ENCODE data around the gene ATP6V0A4. TPM values are rescaled to one million over a fixed set of nuclear protein-coding genes. Genes with fewer than 3 reads are reported as not detected.

The ATP6V0A4 gene
- total and polyA plus RNA-seq, 2 experiments from 2014 or later: 0.43 TPM

DNA sequence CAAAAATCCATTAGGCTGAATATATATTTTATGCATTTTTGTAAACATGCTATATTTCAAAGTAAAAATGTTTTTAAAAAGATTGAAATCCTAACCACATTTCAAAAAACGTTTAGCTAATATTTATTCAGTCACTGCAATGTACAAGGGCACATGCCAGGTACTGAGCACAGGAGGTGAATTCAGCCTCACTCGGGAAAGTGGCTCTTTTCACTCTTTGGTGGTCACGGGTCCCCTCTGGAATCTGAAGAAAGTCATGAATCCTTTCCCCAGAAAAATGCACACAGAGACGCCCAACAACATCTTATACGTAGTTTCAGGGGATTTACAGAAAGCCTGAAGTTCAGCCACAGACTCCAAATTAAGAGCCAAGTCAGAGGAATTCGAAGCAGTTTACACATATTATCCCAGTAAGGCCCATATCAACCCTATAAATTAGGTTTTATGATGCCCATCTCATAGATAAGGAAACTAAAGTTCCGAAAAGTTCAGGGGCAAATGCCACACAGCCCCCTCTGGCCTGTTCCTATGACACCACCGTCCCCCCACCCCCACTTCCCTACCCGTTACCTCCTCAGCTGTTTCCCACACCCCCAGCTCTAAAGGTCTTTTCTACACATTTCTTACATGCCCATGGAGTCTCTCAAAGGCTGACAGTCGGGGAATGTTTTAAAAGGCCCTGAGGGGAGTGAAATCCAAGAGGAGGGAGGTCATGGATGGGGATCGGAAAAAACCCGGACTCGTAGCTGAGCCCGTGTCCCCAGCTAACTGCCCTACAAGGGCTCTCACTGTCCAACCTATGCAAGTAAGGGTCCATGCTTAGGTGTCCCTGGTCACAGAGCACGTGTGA, 87.2 kb downstream of the ATP6V0A4 start:
- WGBS, 2 experiments (ENCODE audit: low coverage in 1 of 2, low lambda C conversion rate in 2 of 2, missing lambda C conversion rate in 2 of 2): 28 to 31% methylated on average over 15 of the region's 15 CpGs
- no peak overlapping the region for H3K27ac ChIP-seq

GRCh38 chr7:138705167-138705566, 92.8 kb downstream of the ATP6V0A4 start:
- Histone ChIP-seq H3K27me3 (replicated peaks; ENCODE audit: insufficient read depth) (no peaks in the 10 kb centered on the region), H3K4me1 (ENCODE audit: insufficient read depth) (no peaks in the 10 kb centered on the region), H2AFZ (no peak overlapping the region), H3K9me3 (ENCODE audit: low read depth) (no peaks in the 10 kb centered on the region), H3K79me2 (ENCODE audit: insufficient read depth) (no peaks in the 10 kb centered on the region), H3K4me3 (no peak overlapping the region), H4K20me1 (ENCODE audit: insufficient read depth) (no peaks in the 10 kb centered on the region), H3F3A (ENCODE audit: insufficient read depth) (no peaks in the 10 kb centered on the region), H3K4me2 (ENCODE audit: unreplicated experiment) (no peak overlapping the region), H3K36me3 (ENCODE audit: low read depth) (no peaks in the 10 kb centered on the region), H3K9ac (no peak overlapping the region), H3K27ac (no peak overlapping the region), H3K9me2 (ENCODE audit: insufficient read depth) (no peaks in the 10 kb centered on the region)
- WGBS, 2 experiments (ENCODE audit: low coverage in 1 of 2, low lambda C conversion rate in 2 of 2, missing lambda C conversion rate in 2 of 2): 27 to 37% methylated on average over 7 of the region's 7 CpGs
- in situ Hi-C loops (cut with MboI): no loop called here
- DNase-seq: no peak
- TF ChIP-seq EZH2phosphoT487 (IDR thresholded peaks at IDR 0.05; ENCODE audit: insufficient read depth, low read depth) (no peak), EZH2 (IDR thresholded peaks at IDR 0.05; ENCODE audit: insufficient read depth, poor library complexity, severe bottlenecking) (no peak)

More for the DNA sequence above, 87.2 kb downstream of the ATP6V0A4 start:
- in situ Hi-C loops (cut with MboI): no loop called here
- H3F3A ChIP-seq (ENCODE audit: insufficient read depth): no peaks in the 10 kb centered on the region
- no peaks in the 10 kb centered on the region for H3K36me3 ChIP-seq (ENCODE audit: low read depth)
- no peak overlapping the region for H3K4me2 ChIP-seq (ENCODE audit: unreplicated experiment)
- no peak overlapping the region for H3K9ac ChIP-seq
- no peaks in the 10 kb centered on the region for H3K4me1 ChIP-seq (ENCODE audit: insufficient read depth)
- TF ChIP-seq EZH2phosphoT487 (IDR thresholded peaks at IDR 0.05; ENCODE audit: insufficient read depth, low read depth) (no peak), EZH2 (IDR thresholded peaks at IDR 0.05; ENCODE audit: insufficient read depth, poor library complexity, severe bottlenecking) (no peak)
- DNase-seq: no peak
- no peak overlapping the region for H2AFZ ChIP-seq
- no peaks in the 10 kb centered on the region for H3K9me2 ChIP-seq (ENCODE audit: insufficient read depth)
- H3K27me3 ChIP-seq (replicated peaks; ENCODE audit: insufficient read depth): peaks cover 1% of the 10 kb centered on the region; the same call in 1 of the 2 replicates
- no peaks in the 10 kb centered on the region for H3K9me3 ChIP-seq (ENCODE audit: low read depth)
- no peak overlapping the region for H3K4me3 ChIP-seq
- H4K20me1 ChIP-seq (ENCODE audit: insufficient read depth): no peaks in the 10 kb centered on the region
- H3K79me2 ChIP-seq (ENCODE audit: insufficient read depth): no peaks in the 10 kb centered on the region

- Histone ChIP-seq H3K79me2 (ENCODE audit: insufficient read depth) (no peaks in the 10 kb centered on the region), H3K4me1 (ENCODE audit: insufficient read depth) (no peaks in the 10 kb centered on the region), H3K9me2 (ENCODE audit: insufficient read depth) (no peaks in the 10 kb centered on the region), H3K9ac (no peak overlapping the region), H2AFZ (no peak overlapping the region), H3F3A (ENCODE audit: insufficient read depth) (no peaks in the 10 kb centered on the region), H3K27ac (no peak overlapping the region), H3K9me3 (ENCODE audit: low read depth) (no peaks in the 10 kb centered on the region), H4K20me1 (ENCODE audit: insufficient read depth) (no peaks in the 10 kb centered on the region), H3K4me3 (no peak overlapping the region), H3K27me3 (replicated peaks; ENCODE audit: insufficient read depth) (no peaks in the 10 kb centered on the region), H3K4me2 (ENCODE audit: unreplicated experiment) (no peak overlapping the region), H3K36me3 (ENCODE audit: low read depth) (no peaks in the 10 kb centered on the region)
- in situ Hi-C loops (cut with MboI): no loop called here
- no peak for DNase-seq
- 7 to 9% methylated on average over 2 of the region's 2 CpGs for WGBS, 2 experiments (ENCODE audit: low coverage in 1 of 2, low lambda C conversion rate in 2 of 2, missing lambda C conversion rate in 2 of 2)
- TF ChIP-seq EZH2phosphoT487 (IDR thresholded peaks at IDR 0.05; ENCODE audit: insufficient read depth, low read depth): no peak
- no peak for TF ChIP-seq EZH2 (IDR thresholded peaks at IDR 0.05; ENCODE audit: insufficient read depth, poor library complexity, severe bottlenecking)
Measured at GRCh38 chr7:138701537-138701923, 96.5 kb downstream of the ATP6V0A4 start.

DNA sequence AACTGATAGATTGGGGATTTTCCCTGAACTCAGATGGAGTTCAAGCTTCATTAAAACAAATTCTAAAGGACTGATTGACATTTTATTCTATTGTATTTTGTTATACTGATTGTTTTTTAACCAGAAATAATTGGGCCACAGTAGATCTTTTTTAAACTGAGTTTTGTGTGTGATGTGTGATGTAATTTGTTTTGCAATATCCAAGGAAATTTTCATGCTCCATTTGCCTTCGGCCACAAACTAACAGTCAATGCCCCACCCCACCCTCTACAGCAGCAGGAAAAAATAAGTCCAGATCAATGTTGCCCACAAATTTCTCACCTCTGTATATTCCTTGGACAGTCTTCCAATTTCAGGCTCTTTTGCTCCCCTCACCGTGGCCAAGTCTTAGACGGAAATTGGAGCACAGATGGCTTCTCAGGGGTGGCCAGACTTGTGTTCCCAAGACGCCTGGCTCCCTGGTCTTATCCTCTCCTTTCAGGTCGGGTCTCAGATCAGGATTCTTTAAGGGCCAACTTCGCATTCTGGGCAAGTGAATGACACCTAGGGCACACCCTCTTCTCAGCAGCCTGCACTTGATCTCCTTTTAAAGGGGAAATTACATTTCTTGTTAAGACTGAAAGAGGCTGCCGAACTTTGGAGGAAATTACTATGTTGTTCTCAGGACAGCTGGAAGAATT, 97.0 kb downstream of the ATP6V0A4 start, which contains the start of gene SVOPL:
Gene SVOPL (minus strand): TSS at position 506 of the 680 bp plus-strand sequence. CDS start 22,317 bp downstream, outside the sequence.
- 11 to 16% methylated on average over 7 of the region's 7 CpGs for WGBS, 2 experiments (ENCODE audit: low coverage in 1 of 2, low lambda C conversion rate in 2 of 2, missing lambda C conversion rate in 2 of 2)

More for the DNA sequence above, 97.0 kb downstream of the ATP6V0A4 start, which contains the start of gene SVOPL:
- no peaks in the 10 kb centered on the region for H3K36me3 ChIP-seq (ENCODE audit: low read depth)
- in situ Hi-C loops (cut with MboI): no loop called here
- no peak for DNase-seq
- no peak within 1 kb of the TSS for H2AFZ ChIP-seq
- H3K9me2 ChIP-seq (ENCODE audit: insufficient read depth): no peaks in the 10 kb centered on the region
- H3K9ac ChIP-seq: no peak within 1 kb of the TSS
- no peaks in the 10 kb centered on the region for H3K27me3 ChIP-seq (replicated peaks; ENCODE audit: insufficient read depth)
- no peaks in the 10 kb centered on the region for H3K9me3 ChIP-seq (ENCODE audit: low read depth)
- H4K20me1 ChIP-seq (ENCODE audit: insufficient read depth): no peaks in the 10 kb centered on the region
- no peak within 1 kb of the TSS for H3K27ac ChIP-seq
- H3K4me1 ChIP-seq (ENCODE audit: insufficient read depth): no peaks in the 10 kb centered on the region
- no peaks in the 10 kb centered on the region for H3K79me2 ChIP-seq (ENCODE audit: insufficient read depth)
- H3F3A ChIP-seq (ENCODE audit: insufficient read depth): no peaks in the 10 kb centered on the region
- TF ChIP-seq EZH2 (IDR thresholded peaks at IDR 0.05; ENCODE audit: insufficient read depth, poor library complexity, severe bottlenecking) (no peak), EZH2phosphoT487 (IDR thresholded peaks at IDR 0.05; ENCODE audit: insufficient read depth, low read depth) (no peak)
- H3K4me2 ChIP-seq (ENCODE audit: unreplicated experiment): no peak within 1 kb of the TSS
- no peak within 1 kb of the TSS for H3K4me3 ChIP-seq

All from GM23248 (cell line).